H1 (cell line): ENCODE data around the gene VTI1B. TPM values are rescaled to one million over a fixed set of nuclear protein-coding genes. Genes with fewer than 3 reads are reported as not detected.

Source experiments
- CTCF ChIA-PET: fragments of 300-600 bp; sonication (Branson Sonifier 250); formaldehyde crosslinking; loops from one replicate; lab custom pipeline; 2021; ENCODE audit not compliant: partially characterized antibody; lab: Charles Lee
- POLR2A ChIA-PET: fragments of 300-600 bp; sonication (Branson Sonifier 250); formaldehyde crosslinking; loops from one replicate; lab custom pipeline; 2021; ENCODE audit warnings: inconsistent platforms; ENCODE audit not compliant: partially characterized antibody; lab: Charles Lee
- DNase-seq, 2 experiments: peaks; one replicate each; pipeline versions ENCODE4 v3.0.0 to v3.0.0-alpha.2; 2010 to 2022; ENCODE audit warnings: low spot score in 2 of 2, low read depth in 1 of 2, mixed read lengths in 1 of 2
- FAIRE-seq: peaks from 2 replicates; lab custom pipeline; 2011; peaks lifted over from hg19 to GRCh38; lab: Jason Lieb, UNC
- H2AFZ ChIP-seq: 2 replicates; pipeline ENCODE4 v1.8.1; 2012; ENCODE audit warnings: low read length, inconsistent platforms
- H2AK5ac ChIP-seq: 2 replicates; pipeline ENCODE4 v1.6.1; 2013; ENCODE audit warnings: low read depth, low read length
- H2BK120ac ChIP-seq: replicated peaks from 2 replicates; pipeline ENCODE3; 2013; ENCODE audit warnings: low read depth, low read length, inconsistent platforms
- H2BK12ac ChIP-seq: 2 replicates; pipeline ENCODE4 v1.6.1; 2013; ENCODE audit warnings: low read depth, low read length
- H2BK15ac ChIP-seq: 2 replicates; pipeline ENCODE4 v1.6.1; 2013; ENCODE audit warnings: low read length
- H2BK20ac ChIP-seq: 2 replicates; pipeline ENCODE4 v1.6.1; 2013; ENCODE audit warnings: low read length
- H2BK5ac ChIP-seq: 2 replicates; pipeline ENCODE4 v1.6.1; 2013; ENCODE audit warnings: low read depth, low read length
- H3K14ac ChIP-seq: 2 replicates; pipeline ENCODE4 v1.6.1; 2013; ENCODE audit warnings: inconsistent platforms; ENCODE audit not compliant: insufficient read length
- H3K18ac ChIP-seq: 2 replicates; pipeline ENCODE4 v1.6.1; 2013; ENCODE audit warnings: low read length; ENCODE audit errors: extremely low read depth
- H3K23ac ChIP-seq: 2 replicates; pipeline ENCODE4 v1.6.1; 2013; ENCODE audit warnings: inconsistent platforms; ENCODE audit not compliant: insufficient read length
- H3K23me2 ChIP-seq: 2 replicates; pipeline ENCODE4 v1.6.1; 2013; ENCODE audit warnings: low read depth, low read length
- H3K27ac ChIP-seq: 2 replicates; pipeline ENCODE4 v1.6.1; 2011; ENCODE audit warnings: low read depth, low read length, inconsistent platforms
- H3K27me3 ChIP-seq, 4 experiments: replicated peaks in 1 of 4; 1 replicate in 1 of 4; 2 replicates in 3 of 4; pipeline versions ENCODE4 v1.6.1 to v1.8.1; 2011 to 2013; ENCODE audit warnings: low read length in 3 of 4, mild to moderate bottlenecking in 3 of 4, inconsistent platforms in 2 of 4, mixed read lengths in 2 of 4, moderate library complexity in 1 of 4; ENCODE audit not compliant: control insufficient read depth in 3 of 4, insufficient read depth in 3 of 4; ENCODE audit errors: extremely low read depth in 1 of 4
- H3K36me3 ChIP-seq, 4 experiments: 2 replicates each; pipeline versions ENCODE4 v1.6.1 to v1.8.1; 2011 to 2013; ENCODE audit warnings: mild to moderate bottlenecking in 4 of 4, low read length in 3 of 4, moderate library complexity in 2 of 4, control low read depth in 1 of 4, inconsistent platforms in 1 of 4; ENCODE audit not compliant: insufficient read depth in 4 of 4, control insufficient read depth in 2 of 4
- H3K4ac ChIP-seq: replicated peaks from 2 replicates; pipeline ENCODE3; 2013; ENCODE audit warnings: low read length, low read depth, mixed read lengths, inconsistent platforms; ENCODE audit not compliant: insufficient read length
- H3K4me1 ChIP-seq, 4 experiments: replicated peaks in 1 of 4; 1 replicate in 1 of 4; 2 replicates in 3 of 4; pipeline versions ENCODE4 v1.6.1 to v1.8.1; 2011 to 2013; ENCODE audit warnings: low read length in 3 of 4, inconsistent platforms in 2 of 4, mixed read lengths in 1 of 4; ENCODE audit not compliant: insufficient read depth in 4 of 4, control insufficient read depth in 3 of 4
- H3K4me2 ChIP-seq, 2 experiments: 2 replicates each; pipeline versions ENCODE4 v1.6.1 to v1.8.1; 2011 to 2013; ENCODE audit warnings: low read depth in 2 of 2, low read length in 2 of 2, control low read depth in 1 of 2, inconsistent platforms in 1 of 2, mild to moderate bottlenecking in 1 of 2; ENCODE audit not compliant: insufficient read depth in 1 of 2
- H3K4me3 ChIP-seq, 4 experiments: fragments of 200-600, 300-600 bp in 1 of 4; sonication (generic), shearing (Covaris generic), sonication (Bioruptor Twin) in 1 of 4; 2 replicates each; pipeline versions ENCODE4 v1.5.1 to v1.8.1; 2011 to 2016; ENCODE audit warnings: low read length in 4 of 4, low read depth in 3 of 4, control low read depth in 2 of 4, inconsistent platforms in 2 of 4, mild to moderate bottlenecking in 2 of 4, mixed read lengths in 1 of 4, moderate library complexity in 1 of 4; ENCODE audit not compliant: insufficient read depth in 2 of 4; ENCODE audit errors: extremely low read depth in 1 of 4
- H3K56ac ChIP-seq: replicated peaks from 2 replicates; pipeline ENCODE3; 2013; ENCODE audit warnings: low read depth, mild to moderate bottlenecking, mixed read lengths, low read length, inconsistent platforms; ENCODE audit not compliant: insufficient read length
- H3K79me1 ChIP-seq: 2 replicates; pipeline ENCODE4 v1.6.1; 2013; ENCODE audit warnings: low read depth, low read length, control low read depth
- H3K79me2 ChIP-seq, 2 experiments: 2 replicates each; pipeline versions ENCODE4 v1.6.1 to v1.8.1; 2012 to 2013; ENCODE audit warnings: low read length in 2 of 2, mild to moderate bottlenecking in 2 of 2, inconsistent platforms in 1 of 2; ENCODE audit not compliant: insufficient read depth in 2 of 2, control insufficient read depth in 1 of 2
- H3K9ac ChIP-seq, 4 experiments: replicated peaks in 1 of 4; 1 replicate in 1 of 4; 2 replicates in 3 of 4; pipeline versions ENCODE4 v1.6.1 to v1.8.1; 2011 to 2013; ENCODE audit warnings: low read depth in 3 of 4, low read length in 3 of 4, control low read depth in 2 of 4, mild to moderate bottlenecking in 2 of 4, moderate library complexity in 2 of 4, inconsistent platforms in 1 of 4; ENCODE audit errors: extremely low read depth in 1 of 4
- H3K9me3 ChIP-seq, 2 experiments: 2 replicates each; pipeline versions ENCODE4 v1.6.1 to v1.8.1; 2012 to 2013; ENCODE audit warnings: mild to moderate bottlenecking in 2 of 2, moderate library complexity in 2 of 2, control low read depth in 1 of 2, inconsistent platforms in 1 of 2, low read depth in 1 of 2, low read length in 1 of 2, mixed read lengths in 1 of 2; ENCODE audit not compliant: insufficient read depth in 2 of 2
- H4K20me1 ChIP-seq, 2 experiments: replicated peaks in 1 of 2; 2 replicates each; pipeline versions ENCODE3 to v1.8.1; 2011 to 2013; ENCODE audit warnings: inconsistent platforms in 2 of 2, low read length in 2 of 2, mild to moderate bottlenecking in 1 of 2; ENCODE audit not compliant: insufficient read depth in 2 of 2, control insufficient read depth in 1 of 2
- H4K5ac ChIP-seq: 2 replicates; pipeline ENCODE4 v1.6.1; 2013; ENCODE audit warnings: low read length, low read depth, mixed read lengths, inconsistent platforms; ENCODE audit not compliant: insufficient read length
- H4K8ac ChIP-seq: 2 replicates; pipeline ENCODE4 v1.8.0; 2013; ENCODE audit warnings: mild to moderate bottlenecking, moderate library complexity, low read length, inconsistent platforms; ENCODE audit not compliant: insufficient read depth; ENCODE audit errors: extremely low read depth
- H4K91ac ChIP-seq: replicated peaks from 2 replicates; pipeline ENCODE3; 2013; ENCODE audit warnings: low read length, mixed read lengths, inconsistent platforms; ENCODE audit not compliant: insufficient read length
- KDM1A ChIP-seq: fragments of 200-600, 300-600 bp; sonication (generic); IDR thresholded peaks from 2 replicates; pipeline ENCODE4 v1.7.1; 2016; ENCODE audit warnings: mild to moderate bottlenecking, low read length, borderline replicate concordance
- WGBS, 2 experiments: shearing (Covaris generic) in 1 of 2; methylation state at CpG; one replicate each; pipeline versions ENCODE4 v1.1.6 to v1.1.7; 2013 to 2015; ENCODE audit warnings: low lambda C conversion rate in 2 of 2, mixed read lengths in 2 of 2, inconsistent platforms in 1 of 2, low coverage in 1 of 2, missing lambda C conversion rate in 1 of 2; ENCODE audit not compliant: insufficient replicate concordance in 2 of 2, insufficient coverage in 1 of 2, insufficient read length in 1 of 2; ENCODE audit errors: extremely low coverage in 1 of 2, missing lambda C conversion rate in 1 of 2; 5-methylcytosine and 5-hydroxymethylcytosine counted together
- polyA plus RNA-seq, 7 experiments: library from polyadenylated mRNA; depleted of rRNA in 3 of 7; stranded (reverse) in 5 of 7; unstranded in 2 of 7; fragments of >200 nt in 5 of 7; fragments of 200-250 nt in 2 of 7; gene quantifications; 1 replicate in 5 of 7; 2 replicates in 1 of 7; 4 replicates in 1 of 7; pipeline versions ENCODE4 v1.2.1 to v1.2.3, GENCODE V29; 2011 to 2013; ENCODE audit warnings: missing spikeins in 2 of 7, mixed read lengths in 2 of 7
- total RNA-seq: library from RNA; stranded (reverse); fragmentation: NEBNext Ultra II Directional; extraction: Animal tissue kit (Norgen Biotek cat#: 25700); gene quantifications from 2 replicates; pipeline ENCODE4 v1.2.1, GENCODE V29; 2021

VTI1B gene
- total and polyA plus RNA-seq, 2 of the 8 experiments (the other 6 are each of a cell fraction or from before 2014, with no cell fraction given): 28.1 to 98.7 TPM

DNA sequence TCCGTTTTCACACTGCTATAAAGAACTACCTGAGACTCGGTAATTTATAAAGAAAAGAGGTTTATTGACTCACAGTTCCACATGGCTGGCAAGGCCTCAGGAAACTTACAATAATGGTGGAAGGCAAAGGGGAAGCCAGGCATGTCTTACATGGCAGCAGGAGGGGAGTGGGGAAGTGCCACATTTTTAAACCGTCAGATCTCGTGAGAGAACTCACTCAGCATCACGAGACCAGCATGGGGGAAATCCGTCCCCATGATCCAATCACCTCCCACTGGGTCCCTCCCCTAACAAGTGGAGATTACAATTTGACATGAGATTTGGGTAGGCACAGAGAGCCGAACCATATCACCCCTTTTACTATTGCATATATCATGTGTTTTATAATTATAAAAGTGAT is 72.4 kb downstream of the VTI1B start:
- DNase-seq (no peak), FAIRE-seq (no peak)
- Histone ChIP-seq H2BK15ac (no peak overlapping the region), H3K14ac (no peak overlapping the region), H2BK12ac (no peak overlapping the region), H4K8ac (no peak overlapping the region), H3K36me3 (no peaks in the 10 kb centered on the region), H3K79me2 (no peaks in the 10 kb centered on the region), H3K18ac (no peak overlapping the region), H3K79me1 (no peaks in the 10 kb centered on the region), H3K23ac (no peak overlapping the region), H3K4me1 (no peaks in the 10 kb centered on the region; a peak in 1 of 7 replicates), H3K4ac (no peak overlapping the region), H3K27ac (no peak overlapping the region), H4K20me1 (no peaks in the 10 kb centered on the region), H3K23me2 (peaks cover 2% of the 10 kb centered on the region; the same call in 1 of the 2 replicates), H4K5ac (no peak overlapping the region), H3K4me3 (no peak overlapping the region), H3K9ac (no peak overlapping the region), H2AFZ (no peak overlapping the region), H2AK5ac (no peak overlapping the region), H3K4me2 (no peak overlapping the region), H3K9me3 (no peaks in the 10 kb centered on the region; a peak in 1 of 4 replicates), H3K56ac (no peak overlapping the region), H4K91ac (no peak overlapping the region), H2BK20ac (no peak overlapping the region), H2BK5ac (no peak overlapping the region), H2BK120ac (no peak overlapping the region), H3K27me3 (peaks cover 9 to 62% (median 39%) of the 10 kb centered on the region in 4 experiments)
- ChIA-PET CTCF (interaction anchor here (0.9 to 1.0 kb wide), 2 partner anchors 74 to 102 kb away, joined by 3 read pairs; no protein-coding TSS in a partner anchor), POLR2A (no interaction called here)
- TF ChIP-seq KDM1A: no peak
- WGBS, 2 experiments: 64% methylated on average over 7 of the region's 7 CpGs; no CpG with 5 or more reads in 1 of the 2 experiments
